Spleen (tissue), 7 donors: Measurements from ENCODE around the gene DUSP10.

Experiments
- CTCF ChIP-seq, 11 experiments: fragments of 200-600 bp in 7 of 11; fragments of 450-650 bp in 4 of 11; sonication (generic) in 4 of 11; IDR thresholded peaks in 8 of 11; conservative IDR thresholded peaks in 3 of 11; 1 replicate in 7 of 11; 2 replicates in 4 of 11; pipeline versions ENCODE4 v1.4.0 to v1.8.0; 2016 to 2021; ENCODE audit warnings: antibody characterized with exemption in 11 of 11, inconsistent platforms in 4 of 11, mild to moderate bottlenecking in 1 of 11
- POLR2AphosphoS5 ChIP-seq, 3 donors: sonication (generic); formaldehyde crosslinking; IDR thresholded peaks; one replicate each; pipeline ENCODE4 v1.5.1; 2017; ENCODE audit warnings: antibody characterized with exemption in 3 of 3
- donor health status: DM: no; HTN: no; CAD: no; lungs with moderate emphysema.
- donor health status: DM: no; HTN: no; CAD: no.
- donor health status: DM: no; HTN: no; CAD: no.

GRCh38 chr1:221735999-221736398, 5.9 kb downstream of the DUSP10 start:
- TF ChIP-seq CTCF (IDR thresholded peaks at IDR 0.05 in 8 of 11, conservative IDR thresholded peaks at IDR 0.05 in 3 of 11) (no peak), POLR2AphosphoS5 (IDR thresholded peaks at IDR 0.05) (no peak)
